GM19328 (cell line): ENCODE data around the gene SPOCK2.

ENCODE experiments used
- ATAC-seq: cut with Tn5 transposase; IDR thresholded peaks from one replicate; pipeline ENCODE4 v1.9.1; 2021; ENCODE audit warnings: mild to moderate bottlenecking, moderate library complexity; ENCODE audit not compliant: unreplicated experiment

Gene SPOCK2

GRCh38 chr10:72013202-72013945 lies 75.0 kb downstream of the SPOCK2 start:
- ATAC-seq: no peak

GRCh38 chr10:72012796-72013195 lies 75.6 kb downstream of the SPOCK2 start:
- no peak for ATAC-seq

- ATAC-seq: no peak
Observed at GRCh38 chr10:72011976-72012512, 76.3 kb downstream of the SPOCK2 start.

GRCh38 chr10:72011468-72011867 lies 76.9 kb downstream of the SPOCK2 start:
- ATAC-seq: no peak

- ATAC-seq: no peak
Observed at GRCh38 chr10:72011016-72011415, 77.3 kb downstream of the SPOCK2 start.

GRCh38 chr10:72010234-72010973 lies 77.9 kb downstream of the SPOCK2 start:
- no peak for ATAC-seq

- no peak for ATAC-seq
Observed at GRCh38 chr10:72009425-72010081, 78.8 kb downstream of the SPOCK2 start.

- no peak for ATAC-seq
Observed at GRCh38 chr10:72009051-72009424, 79.3 kb downstream of the SPOCK2 start.
